Chondrocyte (in vitro differentiated cells): ENCODE data around the gene ERLIN1. TPM values are rescaled to one million over a fixed set of nuclear protein-coding genes. Genes with fewer than 3 reads are reported as not detected.

ENCODE experiments used
- DNase-seq: peaks from one replicate; pipeline ENCODE4 v3.0.0; 2021; ENCODE audit warnings: mixed read lengths, low spot score
- H3K27ac Mint-ChIP-seq: one replicate; pipeline ENCODE4 v1.8.0; 2021; ENCODE audit warnings: mild to moderate bottlenecking, moderate library complexity, mixed read lengths; ENCODE audit not compliant: unreplicated experiment
- H3K27me3 Mint-ChIP-seq: 2 replicates; pipeline ENCODE4 v1.8.0; 2021; ENCODE audit warnings: low read depth, mixed read lengths
- H3K36me3 Mint-ChIP-seq: 2 replicates; pipeline ENCODE4 v1.8.0; 2021; ENCODE audit warnings: low read depth, mixed read lengths
- H3K4me1 Mint-ChIP-seq: 2 replicates; pipeline ENCODE4 v1.8.0; 2021; ENCODE audit warnings: low read depth, mild to moderate bottlenecking, mixed read lengths
- H3K4me3 Mint-ChIP-seq: one replicate; pipeline ENCODE4 v1.8.0; 2021; ENCODE audit warnings: mild to moderate bottlenecking, moderate library complexity, mixed read lengths; ENCODE audit not compliant: unreplicated experiment
- H3K9me3 Mint-ChIP-seq: 2 replicates; pipeline ENCODE4 v1.8.0; 2021; ENCODE audit warnings: low read depth, mixed read lengths
- total RNA-seq: library from RNA; stranded (reverse); gene quantifications from 3 replicates; pipeline ENCODE4 v1.2.1, GENCODE V29; 2021
- TF ChIP-seq, protein P1 (sequence below): fragments of 200-600 bp; sonication (generic); IDR thresholded peaks from 2 replicates; pipeline ENCODE4 v1.5.0; 2021; ENCODE audit warnings: antibody characterized with exemption, mild to moderate bottlenecking, moderate library complexity

Gene ERLIN1
- total RNA-seq, 1 donor from 2014 or later: 28.2 TPM

DNA sequence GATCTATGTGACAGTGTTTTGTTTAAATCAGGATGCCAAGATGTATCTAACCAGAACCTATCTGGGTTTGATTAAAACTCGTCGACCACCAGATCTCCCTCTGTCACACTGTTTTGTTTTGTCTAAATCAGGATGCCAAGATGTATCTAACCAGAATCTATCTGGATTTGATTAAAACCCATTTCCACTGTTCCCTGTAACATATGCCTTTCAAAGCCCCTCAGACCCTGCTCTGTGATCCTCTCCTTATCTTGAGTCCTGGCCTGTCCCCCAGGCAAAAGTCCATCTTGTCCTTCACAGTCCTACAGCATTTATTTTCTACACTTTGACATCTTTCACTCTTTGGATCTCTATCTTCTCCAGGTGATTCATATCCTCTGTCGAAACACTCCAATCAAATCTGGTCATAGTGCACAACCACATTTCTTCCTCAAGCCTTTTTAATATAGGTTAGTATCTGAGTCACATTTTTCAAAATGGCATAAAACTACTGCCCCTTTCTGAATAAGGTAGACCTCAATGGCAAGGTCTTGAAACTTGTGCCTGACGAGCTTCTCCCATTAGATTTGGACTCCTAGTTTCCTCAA lies 32.5 kb downstream of the ERLIN1 start:
- H3K27me3 Mint-ChIP-seq: no peaks in the 10 kb centered on the region
- peaks cover under 1% of the 10 kb centered on the region for H3K9me3 Mint-ChIP-seq
- TF ChIP-seq, protein P1, sequence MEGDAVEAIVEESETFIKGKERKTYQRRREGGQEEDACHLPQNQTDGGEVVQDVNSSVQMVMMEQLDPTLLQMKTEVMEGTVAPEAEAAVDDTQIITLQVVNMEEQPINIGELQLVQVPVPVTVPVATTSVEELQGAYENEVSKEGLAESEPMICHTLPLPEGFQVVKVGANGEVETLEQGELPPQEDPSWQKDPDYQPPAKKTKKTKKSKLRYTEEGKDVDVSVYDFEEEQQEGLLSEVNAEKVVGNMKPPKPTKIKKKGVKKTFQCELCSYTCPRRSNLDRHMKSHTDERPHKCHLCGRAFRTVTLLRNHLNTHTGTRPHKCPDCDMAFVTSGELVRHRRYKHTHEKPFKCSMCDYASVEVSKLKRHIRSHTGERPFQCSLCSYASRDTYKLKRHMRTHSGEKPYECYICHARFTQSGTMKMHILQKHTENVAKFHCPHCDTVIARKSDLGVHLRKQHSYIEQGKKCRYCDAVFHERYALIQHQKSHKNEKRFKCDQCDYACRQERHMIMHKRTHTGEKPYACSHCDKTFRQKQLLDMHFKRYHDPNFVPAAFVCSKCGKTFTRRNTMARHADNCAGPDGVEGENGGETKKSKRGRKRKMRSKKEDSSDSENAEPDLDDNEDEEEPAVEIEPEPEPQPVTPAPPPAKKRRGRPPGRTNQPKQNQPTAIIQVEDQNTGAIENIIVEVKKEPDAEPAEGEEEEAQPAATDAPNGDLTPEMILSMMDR: no peak
- H3K4me1 Mint-ChIP-seq: peaks cover 10% of the 10 kb centered on the region
- peaks cover 40% of the 10 kb centered on the region for H3K36me3 Mint-ChIP-seq
- DNase-seq: no peak
- H3K4me3 Mint-ChIP-seq: no peak overlapping the region
- no peak overlapping the region for H3K27ac Mint-ChIP-seq

DNA sequence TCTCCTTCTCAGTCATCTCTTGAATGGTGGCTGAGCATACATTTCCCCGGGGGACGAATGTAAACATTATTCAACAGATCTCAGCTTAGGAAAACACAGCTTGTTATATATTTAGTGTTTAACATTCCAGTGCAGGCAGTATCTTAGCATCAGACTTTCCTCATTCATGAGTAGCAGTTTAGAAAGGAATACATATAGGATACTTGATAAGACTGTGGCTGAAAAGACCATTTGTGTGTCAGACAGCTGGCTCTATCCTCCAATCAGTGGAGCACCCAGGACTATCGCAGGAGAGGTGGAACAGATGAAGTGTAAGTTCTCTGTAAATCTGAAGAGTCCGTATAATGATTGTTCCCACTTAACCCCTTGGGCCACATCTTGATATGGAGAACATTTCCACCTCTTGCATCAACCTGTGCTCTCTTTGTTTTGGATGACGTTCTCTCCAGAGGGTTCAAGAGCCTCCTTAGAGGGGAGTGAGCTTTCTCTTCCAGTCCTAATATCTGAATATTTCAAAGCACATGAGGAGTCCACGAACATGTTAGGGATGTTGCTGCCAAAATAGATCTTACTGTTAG lies 34.0 kb downstream of the ERLIN1 start:
- H3K27ac Mint-ChIP-seq: no peak overlapping the region
- peaks cover 10% of the 10 kb centered on the region for H3K4me1 Mint-ChIP-seq
- no peak for DNase-seq
- H3K36me3 Mint-ChIP-seq: peaks cover 37% of the 10 kb centered on the region
- no peak overlapping the region for H3K4me3 Mint-ChIP-seq
- H3K27me3 Mint-ChIP-seq: no peaks in the 10 kb centered on the region
- no peaks in the 10 kb centered on the region for H3K9me3 Mint-ChIP-seq
- TF ChIP-seq, protein P1: no peak

DNA sequence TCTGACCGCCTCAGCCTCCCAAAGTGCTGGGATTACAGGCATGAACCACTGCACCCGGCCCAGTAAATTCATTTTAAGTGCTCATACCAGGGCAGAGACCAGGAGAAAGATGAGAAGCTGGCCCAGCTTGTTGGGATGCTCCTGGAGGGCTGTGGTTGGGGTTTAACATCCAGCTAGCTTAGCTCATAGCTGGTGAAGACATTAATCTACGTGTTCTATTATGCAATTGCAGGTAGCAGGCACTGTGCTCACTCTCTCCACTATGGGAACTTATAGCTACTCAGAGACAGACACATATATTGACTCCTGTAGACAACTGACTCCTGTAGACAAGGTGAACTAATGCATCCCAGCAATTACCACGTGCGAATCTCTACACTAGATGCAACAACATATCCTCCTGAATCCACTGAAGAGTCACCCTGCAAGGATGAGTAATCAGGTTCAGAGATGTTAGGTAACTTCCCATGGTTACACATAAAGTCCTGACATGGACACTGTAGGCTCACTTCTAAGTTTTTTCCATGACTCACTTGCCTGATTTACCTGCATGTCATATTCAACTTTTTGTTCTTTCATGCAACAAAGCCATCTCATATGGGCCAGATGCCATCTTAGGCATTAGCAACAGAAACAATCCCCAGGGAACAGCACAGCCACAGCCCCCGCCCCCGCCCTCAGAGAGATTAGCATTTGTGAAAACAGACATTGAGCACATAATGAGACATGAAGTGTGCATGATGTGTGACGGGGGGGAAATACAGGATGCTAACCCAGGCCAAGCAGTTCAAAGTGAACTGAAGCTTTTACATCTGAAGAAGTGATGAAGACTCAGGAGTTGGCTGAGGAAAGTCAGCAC lies 37.2 kb downstream of the ERLIN1 start:
- Mint-ChIP-seq H3K4me1 (peaks cover 10% of the 10 kb centered on the region), H3K27me3 (peaks cover 2% of the 10 kb centered on the region), H3K27ac (no peak overlapping the region), H3K9me3 (no peaks in the 10 kb centered on the region), H3K4me3 (no peak overlapping the region), H3K36me3 (peaks cover 19% of the 10 kb centered on the region)
- DNase-seq: no peak
- TF ChIP-seq, protein P1: no peak

DNA sequence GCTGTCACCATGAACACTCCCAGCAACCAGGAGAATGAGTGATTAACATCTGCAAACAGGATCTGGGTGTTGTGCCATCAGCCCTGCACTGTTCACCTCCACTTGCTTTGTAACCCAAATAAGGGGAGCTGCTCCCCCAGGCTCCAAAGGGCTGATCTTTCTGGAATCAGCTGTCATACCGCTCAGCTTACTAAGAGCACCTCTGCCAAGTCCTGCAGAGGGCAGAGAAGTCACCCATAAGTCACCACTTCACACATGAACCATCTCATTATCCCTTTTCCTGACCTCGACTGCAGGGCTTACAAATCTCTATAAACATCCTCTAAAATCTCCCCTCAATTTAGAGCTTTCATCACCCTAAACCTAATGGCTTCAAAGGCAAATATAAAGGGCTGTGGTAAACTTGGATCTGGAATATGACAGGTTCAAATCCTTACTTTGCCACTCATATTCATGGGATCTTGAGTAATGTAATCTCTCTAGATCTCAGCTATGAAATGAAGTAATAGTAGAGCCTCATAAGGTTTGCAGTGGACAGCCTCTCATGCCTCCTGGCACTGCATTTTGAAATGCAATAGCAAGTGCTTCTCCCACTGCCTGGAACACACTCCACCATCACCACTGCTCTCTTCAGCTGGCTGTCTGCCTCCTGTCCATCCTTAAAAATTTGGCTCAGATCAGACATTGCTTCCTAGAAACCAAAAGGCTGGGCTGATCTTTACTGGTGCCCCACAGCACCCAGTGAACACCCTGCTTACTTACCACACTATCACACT lies 38.8 kb downstream of the ERLIN1 start:
- peaks cover 7% of the 10 kb centered on the region for H3K4me1 Mint-ChIP-seq
- peaks cover 9% of the 10 kb centered on the region for H3K36me3 Mint-ChIP-seq
- no peak overlapping the region for H3K4me3 Mint-ChIP-seq
- H3K27me3 Mint-ChIP-seq: peaks cover 5% of the 10 kb centered on the region
- H3K9me3 Mint-ChIP-seq: no peaks in the 10 kb centered on the region
- H3K27ac Mint-ChIP-seq: no peak overlapping the region
- TF ChIP-seq, protein P1: no peak
- no peak for DNase-seq

DNA sequence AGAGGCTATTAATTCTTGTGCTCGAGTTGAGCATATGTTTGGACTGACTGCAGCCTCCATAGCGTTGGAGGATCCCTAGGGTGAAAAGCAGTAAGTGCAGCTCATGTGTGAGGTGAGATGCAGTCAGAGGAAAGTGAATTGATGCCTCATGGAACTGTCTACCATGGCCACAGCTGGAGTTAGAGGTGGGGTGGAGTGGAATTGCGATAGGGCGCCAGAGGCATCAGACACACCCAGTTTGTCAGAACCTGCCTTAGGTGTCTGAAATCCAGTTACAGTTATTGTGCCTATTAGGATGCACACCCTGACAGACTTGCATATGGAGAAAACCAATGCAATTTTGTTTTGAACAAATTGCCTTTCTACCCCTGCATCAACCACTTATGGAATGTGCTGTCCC lies 39.4 kb downstream of the ERLIN1 start:
- Mint-ChIP-seq H3K4me1 (peaks cover under 1% of the 10 kb centered on the region), H3K27ac (no peak overlapping the region), H3K9me3 (no peaks in the 10 kb centered on the region), H3K4me3 (no peak overlapping the region), H3K27me3 (peaks cover 11% of the 10 kb centered on the region), H3K36me3 (peaks cover 3% of the 10 kb centered on the region)
- TF ChIP-seq, protein P1: no peak
- no peak for DNase-seq
